ENCODE results near the gene RPGRIP1L. TPM values are rescaled to one million over a fixed set of nuclear protein-coding genes. Genes with fewer than 3 reads are reported as not detected.

RPGRIP1L gene
- total RNA-seq, 1 donor from 2014 or later = 21.4 TPM

- H3K4me3 Mint-ChIP-seq = no peak overlapping the region
- H3K27ac Mint-ChIP-seq = no peak overlapping the region
- TF ChIP-seq CTCF (conservative IDR thresholded peaks at IDR 0.05) = no peak
- H3K9me3 Mint-ChIP-seq = no peaks in the 10 kb centered on the region
- H3K27me3 Mint-ChIP-seq = no peaks in the 10 kb centered on the region
- H3K4me1 Mint-ChIP-seq (ENCODE audit: unreplicated experiment) = peaks cover 3% of the 10 kb centered on the region
- no peak for DNase-seq (ENCODE audit: extremely low spot score, unreplicated experiment)
- H3K36me3 Mint-ChIP-seq = no peaks in the 10 kb centered on the region
Measured at GRCh38 chr16:53721017-53721416, 17.4 kb upstream of the RPGRIP1L start.

- no peak for DNase-seq (ENCODE audit: extremely low spot score, unreplicated experiment)
- no peak for TF ChIP-seq CTCF (conservative IDR thresholded peaks at IDR 0.05)
- Mint-ChIP-seq H3K36me3 (peaks cover 4% of the 10 kb centered on the region), H3K9me3 (no peaks in the 10 kb centered on the region), H3K4me3 (no peak overlapping the region), H3K27me3 (no peaks in the 10 kb centered on the region), H3K4me1 (ENCODE audit: unreplicated experiment) (peaks cover 14% of the 10 kb centered on the region), H3K27ac (no peak overlapping the region)
Measured at GRCh38 chr16:53717577-53717976, 13.9 kb upstream of the RPGRIP1L start.

DNA sequence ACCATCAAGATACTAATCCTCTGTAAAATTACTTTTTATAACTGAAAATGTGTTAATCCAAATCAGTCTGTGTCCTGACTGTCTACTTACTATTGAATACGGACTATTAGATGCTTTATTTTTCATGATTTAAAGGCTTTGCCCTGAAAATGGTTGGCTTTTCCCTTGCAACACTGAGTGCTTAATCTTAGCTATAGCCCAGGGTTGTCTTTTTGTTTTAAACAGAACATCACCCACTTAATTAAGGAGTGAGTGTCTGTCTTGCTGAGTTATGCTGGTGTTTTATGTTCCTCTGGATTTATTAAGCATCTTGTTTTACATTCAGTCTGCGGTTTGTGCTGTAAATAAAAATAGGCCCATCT, 11.3 kb upstream of the RPGRIP1L start:
- no peaks in the 10 kb centered on the region for H3K9me3 Mint-ChIP-seq
- no peaks in the 10 kb centered on the region for H3K27me3 Mint-ChIP-seq
- TF ChIP-seq CTCF (conservative IDR thresholded peaks at IDR 0.05) = no peak
- no peak overlapping the region for H3K27ac Mint-ChIP-seq
- peaks cover 8% of the 10 kb centered on the region for H3K36me3 Mint-ChIP-seq
- H3K4me3 Mint-ChIP-seq = no peak overlapping the region
- H3K4me1 Mint-ChIP-seq (ENCODE audit: unreplicated experiment) = peaks cover 17% of the 10 kb centered on the region
- no peak for DNase-seq (ENCODE audit: extremely low spot score, unreplicated experiment)

- TF ChIP-seq CTCF (conservative IDR thresholded peaks at IDR 0.05) = no peak
- peaks cover 8% of the 10 kb centered on the region for H3K36me3 Mint-ChIP-seq
- no peaks in the 10 kb centered on the region for H3K9me3 Mint-ChIP-seq
- H3K27me3 Mint-ChIP-seq = no peaks in the 10 kb centered on the region
- H3K4me1 Mint-ChIP-seq (ENCODE audit: unreplicated experiment) = peaks cover 17% of the 10 kb centered on the region
- no peak overlapping the region for H3K4me3 Mint-ChIP-seq
- no peak for DNase-seq (ENCODE audit: extremely low spot score, unreplicated experiment)
- H3K27ac Mint-ChIP-seq = no peak overlapping the region
Measured at GRCh38 chr16:53714205-53715022, 10.8 kb upstream of the RPGRIP1L start.

DNA sequence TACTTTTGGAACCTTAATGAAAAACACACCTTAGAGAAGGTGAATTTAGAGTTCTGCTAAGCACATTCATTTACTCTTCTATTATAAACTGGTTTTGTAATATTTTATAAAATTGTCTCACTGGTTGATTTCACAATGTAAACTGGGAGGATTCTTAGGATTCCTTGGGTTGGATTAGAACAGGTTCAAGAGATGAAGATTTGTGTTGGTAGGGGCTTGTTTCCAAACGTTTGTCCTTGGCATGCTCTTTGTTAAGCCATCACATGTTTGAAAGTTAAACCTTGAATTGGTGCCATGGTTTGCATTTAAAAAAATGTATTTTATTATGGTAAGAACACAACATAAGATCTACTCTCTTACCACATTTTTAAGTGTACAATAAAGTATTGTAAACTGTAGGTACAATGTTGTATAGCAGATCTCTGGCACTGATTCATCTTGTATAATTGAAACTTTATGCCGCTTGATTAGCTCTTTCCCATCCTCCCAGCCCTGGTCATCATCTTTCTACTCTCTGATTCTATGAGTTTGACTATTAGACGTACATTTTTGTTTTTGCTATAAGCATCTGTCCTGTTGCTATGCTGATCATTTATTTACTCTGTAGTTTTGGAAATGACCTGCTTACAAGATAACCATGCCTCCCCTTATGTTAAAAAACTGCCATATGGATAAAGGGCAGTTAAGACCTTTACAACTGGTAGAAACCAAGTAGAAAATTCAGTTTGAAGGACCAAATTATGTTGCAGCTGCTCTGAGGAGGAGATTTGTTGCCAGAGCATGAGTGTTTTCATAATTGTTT, 9.9 kb upstream of the RPGRIP1L start:
- Mint-ChIP-seq H3K4me3 (no peak overlapping the region), H3K4me1 (ENCODE audit: unreplicated experiment) (peaks cover 17% of the 10 kb centered on the region), H3K36me3 (peaks cover 8% of the 10 kb centered on the region), H3K9me3 (no peaks in the 10 kb centered on the region), H3K27me3 (no peaks in the 10 kb centered on the region), H3K27ac (no peak overlapping the region)
- TF ChIP-seq CTCF (conservative IDR thresholded peaks at IDR 0.05) = no peak
- DNase-seq (ENCODE audit: extremely low spot score, unreplicated experiment) = no peak

Data from type B pancreatic cell (in vitro differentiated cells).